COLO668 (cell line): ENCODE results near the gene MIF4GD.
"Not testable (repeated sequence)": the region's sequence is repeated elsewhere in the genome, so short reads cannot be mapped to it uniquely, and the experiment has no call there.

Experiments used
- DNase-seq: peaks from one replicate; lab custom pipeline; 2025; ENCODE audit not compliant: unreplicated experiment; lab: John Stamatoyannopoulos, UW

The MIF4GD gene

DNA sequence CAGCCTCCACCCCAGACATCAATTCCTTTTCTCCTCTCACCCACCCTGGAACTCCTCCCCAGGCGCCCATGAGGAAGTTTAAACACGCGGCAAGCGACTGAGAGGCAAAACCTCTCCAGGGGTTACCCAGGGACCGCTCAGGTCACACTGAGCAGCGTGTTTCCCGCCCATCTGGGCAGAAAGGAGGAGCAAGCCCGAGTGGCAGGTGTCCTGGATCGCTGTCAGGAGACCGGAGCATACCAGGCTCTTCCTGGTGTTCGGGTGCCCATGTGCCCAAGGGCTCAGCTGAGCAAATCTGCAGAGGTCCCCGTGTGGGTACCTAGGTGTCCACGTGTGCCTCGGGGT is 17.7 kb upstream of the MIF4GD start:
- peak; percentile 74 for DNase-seq

DNA sequence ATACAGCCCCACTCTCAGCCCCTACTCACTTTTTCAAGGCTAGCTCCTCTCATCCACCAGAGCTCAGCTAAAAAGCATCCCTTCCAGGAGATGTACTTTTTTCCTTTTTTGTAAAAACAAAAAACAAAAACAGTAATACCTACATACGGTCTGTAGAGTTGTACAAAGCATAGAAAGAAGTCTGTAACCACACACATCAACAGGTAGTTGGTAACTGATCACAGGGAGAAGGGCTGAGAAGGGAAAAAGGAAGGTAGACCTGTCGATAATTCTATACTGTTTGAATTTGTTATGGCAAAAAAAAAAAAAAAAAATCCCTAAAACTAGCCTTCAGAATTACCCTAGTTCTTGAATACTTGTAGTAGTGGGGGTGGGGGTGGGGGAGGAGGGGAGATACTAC is 17.3 kb upstream of the MIF4GD start:
- DNase-seq = no peak

DNA sequence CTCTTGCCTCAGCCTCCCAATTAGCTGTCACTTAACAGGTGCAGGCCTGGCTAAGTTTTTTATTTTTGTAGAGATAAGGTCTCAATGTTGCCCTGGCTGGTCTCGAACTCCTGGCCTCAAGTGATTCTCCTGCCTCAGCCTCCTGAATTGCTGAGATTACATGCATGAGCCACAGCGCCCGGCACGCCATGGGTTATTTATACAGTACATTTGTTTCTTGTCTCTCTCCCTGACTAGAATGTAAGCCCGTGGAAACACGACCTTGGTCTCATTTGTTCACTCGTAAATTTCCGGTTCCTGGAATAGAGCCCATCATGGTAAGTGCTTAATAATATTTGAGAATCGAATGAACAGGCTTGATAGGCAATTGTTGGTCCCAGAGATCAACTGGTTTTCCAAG is 16.2 kb upstream of the MIF4GD start:
- no peak for DNase-seq

DNA sequence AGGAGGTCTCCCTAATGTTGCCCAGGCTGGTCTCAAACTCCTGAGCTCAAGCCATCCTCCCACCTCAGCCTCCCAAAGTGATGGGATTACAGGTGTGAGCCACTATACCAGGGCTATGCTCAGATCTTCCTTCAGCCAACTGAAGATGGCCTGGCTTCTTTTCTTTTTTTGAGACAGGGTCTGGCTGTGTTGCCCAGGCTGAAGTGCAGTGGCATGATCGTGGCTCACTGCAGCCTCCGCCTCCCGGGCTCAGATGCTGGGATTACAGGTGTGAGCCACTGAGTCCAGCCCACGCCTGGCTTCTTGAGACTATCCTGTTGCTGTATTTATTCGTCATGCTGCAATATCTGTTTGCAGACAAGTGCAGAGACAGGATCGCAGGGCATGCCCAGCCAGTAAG is 14.1 kb upstream of the MIF4GD start:
- DNase-seq = no peak

DNA sequence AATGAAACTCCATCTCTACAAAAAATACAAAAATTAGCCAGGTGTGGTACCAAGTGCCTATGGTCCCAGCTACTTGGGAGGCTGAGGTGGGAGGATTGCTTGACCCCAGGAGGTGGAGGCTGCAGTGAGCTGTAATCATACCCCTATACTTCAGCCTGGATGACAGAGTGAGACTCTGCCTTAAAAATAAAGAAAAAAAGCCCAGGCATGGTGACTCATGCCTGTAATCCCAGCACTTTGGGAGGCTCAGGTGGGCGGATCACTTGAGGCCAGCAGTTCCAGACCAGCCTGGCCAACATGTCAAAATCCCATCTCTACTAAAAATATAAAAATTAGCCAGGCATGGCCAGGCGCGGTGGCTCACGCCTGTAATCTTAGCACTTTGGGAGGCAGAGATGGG is 9.2 kb upstream of the MIF4GD start:
- not testable (repeated sequence) for DNase-seq

DNA sequence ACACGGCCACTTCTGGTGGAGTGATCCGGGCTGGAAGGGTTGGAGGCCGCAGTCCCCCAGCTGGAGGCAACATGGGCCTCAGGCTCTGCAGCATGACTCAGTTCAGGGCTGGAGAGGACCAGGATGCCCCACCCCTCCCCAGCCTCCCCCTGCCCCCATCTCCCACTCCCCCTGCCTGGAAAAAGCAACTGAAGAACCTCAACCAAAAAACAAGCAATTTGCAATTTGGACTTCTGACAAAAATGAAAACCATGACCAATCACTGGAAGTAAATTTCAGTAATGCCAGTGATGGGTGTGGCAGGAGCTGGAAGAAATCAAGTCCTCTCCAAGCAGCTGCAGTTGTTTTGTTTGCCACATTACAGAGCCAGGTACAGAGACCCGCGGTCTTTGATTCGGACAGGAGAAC is 6.6 kb upstream of the MIF4GD start:
- DNase-seq = no peak

DNA sequence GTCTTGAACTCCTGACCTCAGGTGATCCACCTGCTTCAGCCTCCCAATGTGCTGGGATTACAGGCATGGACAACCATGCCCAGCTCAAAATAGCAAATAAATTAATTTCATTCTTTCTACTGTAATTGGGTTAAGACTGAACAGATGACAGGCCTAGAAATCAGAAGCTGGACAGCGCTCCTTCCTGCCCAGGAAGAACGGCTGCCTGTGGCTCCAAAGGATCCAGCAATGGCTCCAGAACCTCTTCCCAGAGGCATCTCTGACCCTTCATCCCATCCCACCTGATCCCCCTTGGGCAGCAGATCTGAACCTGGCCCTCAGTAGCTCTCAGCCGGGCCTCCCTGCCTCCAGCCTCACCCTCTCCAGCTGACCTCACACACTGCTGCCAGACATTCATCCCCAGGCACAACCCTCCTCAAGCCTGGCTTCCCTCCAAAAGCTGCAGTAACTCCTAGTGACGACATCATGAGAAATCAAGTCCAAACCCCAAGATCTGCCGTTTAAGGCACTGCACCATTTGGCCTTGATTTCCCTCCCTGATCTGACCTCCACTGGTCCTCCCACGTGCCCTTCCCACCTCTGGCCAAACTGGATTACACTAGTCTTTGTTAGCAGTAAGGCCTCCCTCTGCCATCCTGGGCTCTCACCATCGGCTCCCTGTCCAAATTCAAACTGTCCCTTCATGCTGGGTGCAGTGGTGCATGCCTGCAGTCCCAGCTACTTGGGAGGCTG is 3.1 kb upstream of the MIF4GD start:
- no peak for DNase-seq

DNA sequence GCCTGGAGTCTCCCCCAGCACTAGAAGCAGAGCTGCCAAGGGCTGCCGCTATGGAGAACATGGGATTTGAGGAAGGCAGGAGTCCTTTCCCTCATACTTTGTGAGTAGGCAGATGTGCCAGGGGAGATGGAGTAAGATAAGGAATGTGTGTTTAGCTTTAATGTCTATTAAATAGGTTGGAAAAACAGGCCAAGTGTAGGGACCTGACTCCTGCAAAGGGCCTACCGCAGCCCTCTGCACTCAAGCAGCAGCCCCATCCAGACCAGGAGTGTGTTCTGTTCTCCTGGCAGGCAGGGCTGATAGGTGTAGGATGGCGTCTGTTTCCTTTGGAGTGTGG is 1.8 kb upstream of the MIF4GD start:
- no peak for DNase-seq

DNA sequence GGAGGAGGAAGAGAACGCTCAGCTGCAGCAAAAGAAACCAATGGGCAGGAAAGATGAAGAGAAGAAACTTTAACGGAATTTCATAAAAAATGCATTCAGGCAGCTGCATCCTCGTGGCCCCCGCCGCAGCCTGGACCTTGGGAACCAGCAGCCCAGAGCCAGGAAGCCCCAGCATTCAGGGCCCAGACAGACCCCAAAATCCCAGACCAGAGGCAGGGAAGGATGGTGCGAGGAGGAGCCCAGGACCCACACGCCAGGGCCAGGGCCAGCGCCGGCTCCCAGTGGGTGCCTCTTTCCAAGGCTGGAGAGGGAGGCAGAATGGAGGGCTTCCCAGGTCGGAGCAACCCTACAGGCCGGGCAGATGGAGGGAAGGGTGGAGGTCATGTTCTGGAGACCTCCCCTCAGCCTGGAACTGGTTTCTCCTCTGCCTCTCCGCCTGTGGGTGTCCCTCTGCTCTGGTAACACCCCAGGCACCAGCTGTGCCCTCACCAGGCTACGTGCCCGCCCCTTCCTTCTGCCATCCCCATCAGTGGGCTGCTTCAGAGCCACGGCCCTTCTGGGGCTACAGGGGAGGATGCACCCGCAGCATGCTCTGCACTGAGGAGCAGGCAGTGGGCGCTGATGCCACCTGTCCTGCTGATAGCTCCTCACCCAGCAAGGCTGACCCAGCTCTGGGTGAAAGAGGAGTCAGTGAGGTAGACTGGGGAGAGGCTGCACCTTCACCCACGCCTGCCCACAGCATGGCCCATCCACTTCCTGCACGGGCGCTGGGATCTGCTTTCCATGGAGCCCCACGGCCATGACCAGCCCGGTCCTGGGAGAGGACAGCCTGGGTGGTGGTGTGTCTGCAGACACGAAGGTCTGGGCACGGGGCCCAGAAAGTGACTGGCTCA is 1.2 kb upstream of the MIF4GD start:
- peak; percentile 7 for DNase-seq

DNA sequence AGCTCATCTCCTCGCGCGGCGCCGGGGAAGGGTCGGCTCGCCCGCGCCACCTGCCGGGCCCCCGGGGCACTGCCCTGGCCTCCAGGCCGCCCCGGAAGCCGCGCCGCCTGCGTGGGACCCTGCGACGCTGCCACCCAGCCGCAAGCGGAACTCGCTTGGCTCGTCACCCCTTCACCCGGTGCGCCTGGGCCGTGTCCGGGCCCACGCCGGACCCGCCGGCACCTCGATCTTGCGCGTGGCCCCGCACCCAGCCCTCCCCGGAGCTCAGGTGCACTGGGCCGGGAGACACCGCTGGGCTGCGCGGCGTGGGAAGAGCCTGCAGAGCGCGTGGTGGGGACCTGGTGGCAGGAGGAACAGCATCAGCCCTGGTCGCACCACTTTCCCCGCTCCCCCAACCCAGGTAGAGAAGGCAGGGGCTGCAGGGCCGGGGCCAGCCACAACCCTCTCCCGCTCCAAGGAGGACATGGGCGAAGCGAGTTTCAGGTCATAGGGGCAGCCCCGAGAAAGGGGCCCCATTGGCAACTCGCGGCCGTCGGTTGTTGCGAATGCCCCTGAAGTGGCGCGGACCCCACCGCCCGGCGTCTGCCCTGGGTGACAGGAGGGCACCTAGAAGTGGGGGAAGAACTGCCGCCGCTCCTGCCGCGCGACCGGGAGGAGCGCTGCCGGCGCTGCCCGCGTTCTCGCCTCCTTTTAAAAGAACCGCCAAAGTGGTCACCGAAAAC is 363 bp upstream of the MIF4GD start:
- DNase-seq = peak; percentile 91

DNA sequence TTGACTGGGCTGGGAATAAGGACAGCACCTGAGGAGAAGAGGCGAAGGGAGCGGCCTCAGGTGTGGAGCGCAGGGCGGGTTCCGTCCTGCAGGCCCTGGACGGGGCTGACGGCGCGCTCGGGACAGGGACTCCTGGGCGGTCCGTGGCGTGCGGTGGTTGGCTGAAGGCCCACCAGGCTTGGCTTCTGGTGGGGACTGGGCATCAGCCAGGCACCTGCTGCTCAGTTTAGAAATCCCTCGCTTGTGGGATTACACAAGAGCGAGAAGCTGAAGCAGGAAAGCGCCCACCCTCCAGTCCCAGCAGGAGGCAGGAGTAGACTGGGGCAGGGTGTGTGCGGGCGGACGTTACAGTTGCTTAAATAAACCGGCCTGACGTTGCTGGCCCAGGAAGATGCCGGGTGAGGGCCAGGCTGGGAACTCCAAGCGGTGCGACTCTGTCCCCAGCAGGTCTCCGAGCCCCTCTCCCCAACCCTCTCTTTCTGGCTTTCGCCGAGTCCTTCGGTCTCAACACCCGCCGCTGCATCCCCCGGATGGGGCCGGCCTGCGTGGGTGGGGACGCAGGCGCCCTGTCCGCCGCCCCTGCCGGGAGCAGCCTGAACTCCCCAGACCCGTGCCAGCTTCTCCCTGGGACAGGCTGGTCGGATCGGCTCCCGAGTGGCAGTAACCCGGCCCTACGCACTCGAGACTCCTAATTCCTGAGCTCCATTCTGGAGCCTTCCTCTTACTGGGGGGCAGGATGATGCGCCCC is 639 bp downstream of the MIF4GD start:
- DNase-seq = peak; percentile 61

DNA sequence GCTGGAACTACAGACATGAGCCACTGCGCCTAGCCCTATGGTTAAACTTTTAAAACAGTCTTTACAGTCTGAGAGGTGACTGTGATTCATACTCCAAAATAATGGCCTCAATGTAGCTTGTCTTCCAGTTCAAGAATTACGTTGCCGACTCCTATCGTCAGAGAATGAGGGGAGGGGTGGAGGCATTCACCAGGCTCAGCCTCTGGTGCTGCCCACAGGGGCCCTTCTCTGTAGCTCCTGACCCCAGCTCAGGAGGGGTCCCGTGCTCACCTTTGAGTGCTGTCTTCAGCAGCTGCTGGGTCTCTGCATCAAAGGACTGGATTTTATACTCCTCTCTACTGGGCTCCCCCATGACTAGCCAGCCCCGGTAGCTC is 1.2 kb downstream of the MIF4GD start:
- no peak for DNase-seq

DNA sequence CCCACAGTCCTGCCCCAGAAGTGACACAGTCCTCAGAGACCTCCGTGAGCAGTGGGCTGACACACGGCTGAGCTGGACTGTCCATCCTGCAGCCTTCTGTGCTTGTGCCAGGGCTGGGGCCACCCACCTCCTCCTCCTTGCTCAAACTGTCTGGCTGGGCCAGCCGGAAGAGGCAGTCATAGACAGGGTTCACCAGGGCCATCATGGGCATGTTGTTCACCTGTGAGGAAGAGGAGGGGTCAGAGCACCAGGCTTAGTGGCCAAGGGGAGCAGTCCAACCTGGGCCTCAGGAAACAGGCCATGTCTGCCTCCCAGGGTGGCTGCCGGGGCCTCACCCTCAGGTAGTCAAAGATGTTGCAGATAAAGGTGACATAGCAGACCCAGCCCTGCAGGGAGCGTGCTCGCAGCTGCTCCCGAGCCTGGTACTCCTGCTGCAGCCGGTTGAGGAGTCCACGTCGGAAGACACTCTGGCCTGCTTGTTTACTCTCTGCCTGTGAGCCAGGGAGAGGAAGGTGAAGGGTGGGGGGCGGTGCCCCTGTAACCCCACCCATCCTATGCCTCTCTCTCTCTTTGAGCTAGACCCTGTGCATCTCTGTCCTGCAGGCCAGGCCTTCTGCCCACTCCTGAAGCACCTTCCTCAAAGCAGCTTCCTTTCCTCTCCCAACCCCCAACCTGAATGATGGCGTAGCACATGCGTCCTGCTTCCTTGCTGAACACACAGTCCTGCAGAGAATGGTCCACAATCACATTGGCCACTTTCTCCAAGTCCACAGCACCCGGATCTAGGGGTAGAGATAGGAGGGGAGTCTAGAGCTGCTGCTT is 3.4 kb downstream of the MIF4GD start:
- DNase-seq = peak; percentile 60

DNA sequence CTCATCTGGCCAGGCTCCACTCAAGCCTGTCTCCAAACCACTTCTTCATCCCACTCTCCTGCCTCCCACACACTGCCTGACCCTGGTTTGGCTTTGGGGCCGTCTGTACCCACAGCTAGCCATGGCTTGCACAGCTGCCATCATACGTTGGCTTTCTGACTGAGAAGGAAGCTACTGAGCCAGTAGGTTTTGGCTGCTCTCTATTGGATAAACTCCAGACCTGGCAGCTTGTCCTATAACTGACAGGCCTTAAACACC is 3.9 kb downstream of the MIF4GD start:
- DNase-seq = no peak

DNA sequence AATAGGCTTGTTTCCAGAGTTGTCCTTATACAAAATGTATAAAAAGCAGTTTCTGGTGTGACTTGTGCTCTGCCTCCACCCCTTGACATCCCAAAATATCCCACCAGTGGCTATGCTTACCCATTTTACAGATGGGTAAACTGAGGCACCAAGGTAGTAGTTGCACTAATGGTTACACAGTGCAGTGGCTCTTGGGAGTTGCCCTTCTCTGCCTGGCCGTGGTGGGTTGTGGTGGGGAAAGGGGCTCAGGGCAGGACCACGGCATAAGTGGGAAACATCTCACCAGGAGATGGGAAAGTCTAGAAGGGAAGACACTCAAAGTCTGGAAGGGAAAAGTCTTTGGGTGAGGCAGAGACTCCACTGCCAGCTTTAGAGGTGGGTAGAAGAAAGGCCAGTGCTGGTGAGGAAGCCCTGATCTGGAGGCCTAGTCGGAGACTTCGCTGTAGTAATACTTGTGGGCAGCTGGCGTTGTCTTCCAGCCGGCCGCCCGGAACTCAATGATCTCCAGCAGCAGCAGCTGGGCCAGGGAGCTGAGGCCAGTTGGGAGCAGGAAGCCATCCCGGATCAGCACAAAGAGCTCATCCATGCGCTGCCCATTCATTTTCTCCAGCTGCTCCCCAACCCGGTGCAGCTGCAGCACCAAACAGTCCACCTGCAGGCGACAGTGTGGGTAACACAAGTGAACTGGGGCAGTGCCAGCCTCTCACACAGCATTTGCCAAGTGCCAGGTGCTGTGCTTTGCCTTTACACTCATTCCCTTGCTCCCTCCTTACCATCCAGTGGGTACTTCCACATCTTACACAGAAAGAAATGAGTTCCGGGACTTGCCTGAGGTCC is 4.5 kb downstream of the MIF4GD start:
- DNase-seq = peak; percentile 64

DNA sequence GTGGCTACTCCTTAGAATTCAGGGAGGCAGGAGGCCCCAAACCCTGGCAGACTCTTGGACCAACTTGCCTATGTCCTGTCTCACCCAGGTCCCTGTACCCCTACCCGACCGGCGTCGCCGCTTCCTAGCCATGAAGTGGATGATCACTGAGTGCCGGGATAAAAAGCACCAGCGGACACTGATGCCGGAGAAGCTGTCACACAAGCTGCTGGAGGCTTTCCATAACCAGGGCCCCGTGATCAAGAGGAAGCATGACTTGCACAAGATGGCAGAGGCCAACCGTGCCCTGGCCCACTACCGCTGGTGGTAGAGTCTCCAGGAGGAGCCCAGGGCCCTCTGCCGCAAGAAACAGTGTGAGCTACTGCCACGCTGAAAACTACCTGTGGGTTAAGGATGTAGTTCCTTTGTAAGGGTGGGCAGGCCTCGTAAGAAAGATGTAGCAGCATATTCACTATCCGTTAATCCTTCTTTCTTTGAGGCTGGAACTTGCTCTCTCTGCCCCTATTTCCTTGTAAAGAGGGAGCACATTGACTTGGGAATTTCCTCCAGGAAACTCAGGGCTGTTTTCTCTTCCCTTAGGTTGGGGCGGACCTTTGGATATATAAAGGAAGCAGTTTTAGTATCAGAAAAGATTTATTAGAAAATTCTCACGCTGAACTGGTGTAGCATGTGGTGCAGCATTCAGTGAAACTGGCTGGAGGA is 5.3 kb downstream of the MIF4GD start:
- no peak for DNase-seq

DNA sequence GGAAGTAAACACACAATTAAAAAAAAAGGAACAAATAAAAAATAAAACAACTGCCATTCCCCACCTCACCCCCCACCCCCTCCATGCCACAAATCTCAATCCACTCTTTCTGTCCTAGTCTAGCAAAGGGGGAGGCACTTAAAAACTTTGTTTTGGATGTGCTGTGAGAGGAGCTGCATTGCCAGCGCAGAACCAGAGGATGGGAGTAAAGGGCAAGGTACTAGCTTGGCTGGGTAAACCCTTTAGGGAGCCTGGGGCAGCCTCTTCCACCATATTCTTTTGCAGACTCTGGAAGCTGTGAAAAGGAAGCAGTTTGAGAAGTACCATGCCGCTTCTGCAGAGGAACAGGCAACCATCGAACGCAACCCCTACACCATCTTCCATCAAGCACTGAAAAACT is 8.0 kb downstream of the MIF4GD start:
- no peak for DNase-seq

DNA sequence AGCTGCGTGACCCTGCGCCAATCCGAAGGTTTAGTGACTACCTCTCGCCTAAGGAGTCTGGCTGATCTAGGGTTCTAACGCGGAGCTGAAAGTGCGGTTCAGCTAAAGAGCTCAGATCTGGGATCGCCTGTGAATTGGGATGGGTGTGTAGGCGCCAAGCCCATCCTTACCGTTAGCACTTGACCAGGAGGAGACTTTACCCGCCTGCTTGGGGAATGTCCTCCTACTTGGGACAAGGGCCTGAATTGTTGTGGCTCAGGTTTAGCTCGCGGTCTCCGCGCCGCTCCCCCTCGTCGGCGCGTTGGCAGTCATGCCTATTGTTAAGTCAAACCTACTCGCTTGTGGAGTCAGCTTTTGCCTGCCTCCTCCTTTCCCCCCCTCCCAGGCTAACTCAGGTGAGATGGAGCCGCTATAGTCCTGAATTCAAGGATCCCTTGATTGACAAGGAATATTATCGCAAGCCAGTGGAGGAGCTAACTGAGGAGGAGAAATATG is 8.9 kb downstream of the MIF4GD start:
- peak; percentile 21 for DNase-seq
